ENCODE results near the gene HOATZ. TPM values are rescaled to one million over a fixed set of nuclear protein-coding genes. Genes with fewer than 3 reads are reported as not detected.

The HOATZ gene
- total RNA-seq, 2 experiments from 2014 or later: not detected

- Histone ChIP-seq H3K27ac (ENCODE audit: low read depth, low read length, poor library complexity, severe bottlenecking) (no peak overlapping the region), H3K9me2 (ENCODE audit: insufficient read depth, low read length) (no peaks in the 10 kb centered on the region), H3K4me3 (ENCODE audit: low read depth, low read length, poor library complexity, severe bottlenecking) (no peak overlapping the region), H4K20me1 (ENCODE audit: insufficient read depth, low read length) (no peaks in the 10 kb centered on the region), H2AFZ (ENCODE audit: low read length) (no peak overlapping the region), H3K4me1 (ENCODE audit: insufficient read depth, low read length, poor library complexity, severe bottlenecking) (no peaks in the 10 kb centered on the region), H3K36me3 (ENCODE audit: insufficient read depth, low read length) (no peaks in the 10 kb centered on the region), H3K4me2 (ENCODE audit: low read length) (no peak overlapping the region), H3K79me2 (ENCODE audit: insufficient read depth, low read depth, low read length) (no peaks in the 10 kb centered on the region), H3K9me3 (ENCODE audit: low read length) (peaks cover 13% of the 10 kb centered on the region)
- TF ChIP-seq CTCF (conservative IDR thresholded peaks at IDR 0.05; ENCODE audit: low read length) (no peak), EZH2phosphoT487 (IDR thresholded peaks at IDR 0.05; ENCODE audit: borderline replicate concordance, low read depth, low read length) (no peak)
- CTCF ChIA-PET (ENCODE audit: unreplicated experiment): no interaction called here
- DNase-seq (ENCODE audit: low spot score): no peak
- POLR2A ChIA-PET: interaction anchor here (1.2 to 2.8 kb wide), 3 partner anchors 9 to 36 kb away, joined by 4 to 10 read pairs (median 4); no protein-coding TSS in a partner anchor
- BruUV-seq (replicated peaks): no TSS peak
- intact Hi-C loops (cut with micrococcal nuclease; ENCODE audit: unreplicated experiment): no loop called here
Measured at GRCh38 chr11:111560800-111561199, 46.2 kb downstream of the HOATZ start.

GRCh38 chr11:111561306-111561705 lies 46.7 kb downstream of the HOATZ start:
- H3K4me1 ChIP-seq (ENCODE audit: insufficient read depth, low read length, poor library complexity, severe bottlenecking): no peaks in the 10 kb centered on the region
- H3K9me2 ChIP-seq (ENCODE audit: insufficient read depth, low read length): no peaks in the 10 kb centered on the region
- peaks cover 8% of the 10 kb centered on the region for H3K9me3 ChIP-seq (ENCODE audit: low read length)
- no peak for TF ChIP-seq CTCF (conservative IDR thresholded peaks at IDR 0.05; ENCODE audit: low read length)
- no peak for TF ChIP-seq EZH2phosphoT487 (IDR thresholded peaks at IDR 0.05; ENCODE audit: borderline replicate concordance, low read depth, low read length)
- no TSS peak for BruUV-seq (replicated peaks)
- H3K4me2 ChIP-seq (ENCODE audit: low read length): no peak overlapping the region
- no peak overlapping the region for H3K4me3 ChIP-seq (ENCODE audit: low read depth, low read length, poor library complexity, severe bottlenecking)
- DNase-seq (ENCODE audit: low spot score): no peak
- H3K79me2 ChIP-seq (ENCODE audit: insufficient read depth, low read depth, low read length): no peaks in the 10 kb centered on the region
- ChIA-PET POLR2A (interaction anchor here (1.1 to 2.8 kb wide), 5 partner anchors 9 to 38 kb away, joined by 3 to 10 read pairs (median 4); no protein-coding TSS in a partner anchor), CTCF (ENCODE audit: unreplicated experiment) (no interaction called here)
- intact Hi-C loops (cut with micrococcal nuclease; ENCODE audit: unreplicated experiment): no loop called here
- H3K36me3 ChIP-seq (ENCODE audit: insufficient read depth, low read length): no peaks in the 10 kb centered on the region
- no peak overlapping the region; the same call in 1 of the 2 replicates for H2AFZ ChIP-seq (ENCODE audit: low read length)
- H3K27ac ChIP-seq (ENCODE audit: low read depth, low read length, poor library complexity, severe bottlenecking): no peak overlapping the region
- no peaks in the 10 kb centered on the region for H4K20me1 ChIP-seq (ENCODE audit: insufficient read depth, low read length)

DNA sequence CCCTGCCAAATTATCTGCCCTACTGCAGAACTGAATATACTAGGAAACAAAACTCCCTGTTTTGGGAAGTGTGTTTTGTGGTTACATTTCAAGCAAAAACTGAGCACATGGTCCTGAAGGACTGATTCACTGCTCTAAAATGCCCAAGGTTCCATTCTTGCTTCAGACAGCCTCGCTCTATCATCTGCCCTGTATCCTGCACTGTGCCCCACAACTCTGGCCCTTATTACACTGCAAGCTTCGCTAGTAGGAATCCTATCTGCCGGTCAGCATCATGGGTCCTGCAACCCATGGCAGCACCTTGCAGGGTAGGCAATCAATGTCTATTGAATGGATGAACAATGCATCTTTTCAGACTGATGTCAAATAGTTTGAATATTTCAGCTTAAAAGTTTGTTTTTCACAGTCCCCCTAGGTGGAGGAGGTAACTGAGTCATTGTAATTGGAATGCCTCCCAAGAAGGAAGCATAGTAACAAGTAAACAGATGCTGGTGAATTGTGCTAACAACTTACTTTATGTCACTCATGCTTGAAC lies 47.3 kb downstream of the HOATZ start:
- DNase-seq (ENCODE audit: low spot score): no peak
- H3K4me2 ChIP-seq (ENCODE audit: low read length): no peak overlapping the region
- no peaks in the 10 kb centered on the region for H3K36me3 ChIP-seq (ENCODE audit: insufficient read depth, low read length)
- intact Hi-C loops (cut with micrococcal nuclease; ENCODE audit: unreplicated experiment): no loop called here
- TF ChIP-seq EZH2phosphoT487 (IDR thresholded peaks at IDR 0.05; ENCODE audit: borderline replicate concordance, low read depth, low read length): no peak
- TF ChIP-seq CTCF (conservative IDR thresholded peaks at IDR 0.05; ENCODE audit: low read length): no peak
- 0 out of 2 replicates have a peak, but pooled peaks cover 3% of the 10 kb centered on the region for H3K9me3 ChIP-seq (ENCODE audit: low read length)
- H3K4me3 ChIP-seq (ENCODE audit: low read depth, low read length, poor library complexity, severe bottlenecking): no peak overlapping the region
- H4K20me1 ChIP-seq (ENCODE audit: insufficient read depth, low read length): no peaks in the 10 kb centered on the region
- CTCF ChIA-PET (ENCODE audit: unreplicated experiment): no interaction called here
- H3K4me1 ChIP-seq (ENCODE audit: insufficient read depth, low read length, poor library complexity, severe bottlenecking): no peaks in the 10 kb centered on the region
- no TSS peak for BruUV-seq (replicated peaks)
- no peaks in the 10 kb centered on the region for H3K9me2 ChIP-seq (ENCODE audit: insufficient read depth, low read length)
- no peak overlapping the region; the same call in 1 of the 2 replicates for H2AFZ ChIP-seq (ENCODE audit: low read length)
- POLR2A ChIA-PET: interaction anchor here (0.8 to 2.8 kb wide), 6 partner anchors 10 to 207 kb away, joined by 3 to 10 read pairs (median 4); no protein-coding TSS in a partner anchor
- no peaks in the 10 kb centered on the region for H3K79me2 ChIP-seq (ENCODE audit: insufficient read depth, low read depth, low read length)
- no peak overlapping the region for H3K27ac ChIP-seq (ENCODE audit: low read depth, low read length, poor library complexity, severe bottlenecking)

Measured in OCI-LY7 (cell line).